K562 (cell line): ENCODE data around the gene TRPM4. TPM values are rescaled to one million over a fixed set of nuclear protein-coding genes. Genes with fewer than 3 reads are reported as not detected.

Source experiments
- BCL6 ChIP-seq: fragments of 250-450 bp; sonication (Bioruptor Pico); IDR thresholded peaks from 2 replicates; pipeline ENCODE4 v1.4.0; 2020
- CBX5 ChIP-seq: IDR thresholded peaks from 2 replicates; pipeline ENCODE4 v1.6.1; 2014; ENCODE audit warnings: low read depth, borderline replicate concordance
- DNMT1 ChIP-seq: fragments of 450-650 bp; IDR thresholded peaks from 2 replicates; pipeline ENCODE4 v1.6.1; 2016; ENCODE audit warnings: antibody characterized with exemption, mild to moderate bottlenecking
- HDAC6 ChIP-seq: IDR thresholded peaks from 2 replicates; pipeline ENCODE4 v1.6.1; 2012; ENCODE audit warnings: low read depth, mild to moderate bottlenecking, control low read depth, inconsistent platforms, low read length, moderate library complexity
- PML ChIP-seq: IDR thresholded peaks from 2 replicates; pipeline ENCODE4 v1.6.1; 2012; ENCODE audit warnings: low read length, inconsistent platforms
- PYGO2 ChIP-seq: fragments of 450-650 bp; IDR thresholded peaks from 2 replicates; pipeline ENCODE4 v1.6.1; 2016; ENCODE audit warnings: mild to moderate bottlenecking, missing genetic modification characterization, moderate library complexity, missing compliant biosample characterization
- SIN3B ChIP-seq: fragments of 450-650 bp; IDR thresholded peaks from 2 replicates; pipeline ENCODE4 v1.6.1; 2017; ENCODE audit warnings: low read depth, mild to moderate bottlenecking, moderate library complexity
- SIX5 ChIP-seq, 2 experiments: IDR thresholded peaks; 2 replicates each; pipeline ENCODE4 v1.6.1; 2011; ENCODE audit warnings: low read length in 2 of 2, borderline replicate concordance in 1 of 2, low read depth in 1 of 2, mild to moderate bottlenecking in 1 of 2, moderate library complexity in 1 of 2; ENCODE audit not compliant: insufficient read depth in 1 of 2
- SMC3 ChIP-seq: conservative IDR thresholded peaks from 2 replicates; pipeline ENCODE4 v1.6.1; 2011; ENCODE audit warnings: low read depth, low read length, improper control_type of control experiment; ENCODE audit not compliant: insufficient read depth
- TFAM ChIP-seq: fragments of 250-450 bp; sonication (Bioruptor Pico); conservative IDR thresholded peaks from 2 replicates; pipeline ENCODE4 v1.5.0; 2021; ENCODE audit warnings: mild to moderate bottlenecking, moderate library complexity
- ZBTB34 ChIP-seq: fragments of 250-450 bp; sonication (Bioruptor Pico); IDR thresholded peaks from 2 replicates; pipeline ENCODE4 v1.8.0; 2021; ENCODE audit warnings: mild to moderate bottlenecking, moderate library complexity
- ZBTB7A ChIP-seq: IDR thresholded peaks from 2 replicates; pipeline ENCODE4 v1.6.1; 2011; ENCODE audit warnings: low read depth, mild to moderate bottlenecking, low read length, moderate library complexity, borderline replicate concordance; ENCODE audit not compliant: control insufficient read depth
- ZNF561 ChIP-seq: fragments of 450-650 bp; formaldehyde crosslinking; conservative IDR thresholded peaks from 2 replicates; pipeline ENCODE4 v1.4.0; 2020; ENCODE audit warnings: mild to moderate bottlenecking, moderate library complexity
- polyA plus RNA-seq, 8 experiments: library from polyadenylated mRNA; depleted of rRNA in 4 of 8; stranded (reverse) in 5 of 8; unstranded in 3 of 8; fragments of >200 nt; fragmentation: Nextera tagmentation in 2 of 8; fragmentation: Illumina TruSeq in 1 of 8; extraction: Ambion mirVana in 2 of 8; extraction: Trizol in 1 of 8; gene quantifications; 2 replicates each; pipeline versions ENCODE4 v1.2.1 to v1.2.3, GENCODE V29; 2011 to 2014; ENCODE audit warnings: inconsistent platforms in 1 of 8, missing spikeins in 1 of 8
- total RNA-seq, 7 experiments: library from RNA; depleted of rRNA in 6 of 7; stranded (reverse); fragments of >200 nt in 6 of 7; fragmentation: Illumina TruSeq in 2 of 7; extraction: Trizol in 2 of 7; gene quantifications; 2 replicates each; pipeline versions ENCODE4 v1.2.1 to v1.2.3, GENCODE V29; 2011 to 2021; ENCODE audit warnings: low replicate concordance in 1 of 7
- TF ChIP-seq, protein P1 (sequence below): IDR thresholded peaks from 3 replicates; pipeline ENCODE4 v1.6.1; 2011; ENCODE audit warnings: borderline replicate concordance, mild to moderate bottlenecking, moderate library complexity; ENCODE audit not compliant: insufficient read length; ENCODE audit errors: extremely low read depth
- TF ChIP-seq, protein P2 (sequence below): fragments of 250-450 bp; sonication (Bioruptor Pico); IDR thresholded peaks from 2 replicates; pipeline ENCODE4 v1.8.0; 2022; ENCODE audit warnings: moderate library complexity, mild to moderate bottlenecking, inconsistent platforms
- TF ChIP-seq, protein P3 (sequence below): fragments of 250-450 bp; sonication (Bioruptor Pico); IDR thresholded peaks from 2 replicates; pipeline ENCODE4 v1.4.0; 2020; ENCODE audit warnings: mild to moderate bottlenecking, moderate library complexity
- TF ChIP-seq, protein P4 (sequence below): fragments of 450-650 bp; formaldehyde crosslinking; IDR thresholded peaks from 2 replicates; pipeline ENCODE4 v1.4.0; 2020; ENCODE audit warnings: mild to moderate bottlenecking, mixed read lengths

The TRPM4 gene
- total and polyA plus RNA-seq, 9 of the 15 experiments (the other 6 are each of a cell fraction or from before 2014, with no cell fraction given), result 6.5 to 45.4 (median 15.2) TPM

GRCh38 chr19:49157445-49158224 lies at the start of gene TRPM4 (continued):
- TF ChIP-seq ZBTB7A (peak; percentile 88; the same call in 1 of the 2 replicates), SIN3B (peak; percentile 24; the same call in 1 of the 2 replicates), PYGO2 (tag) (no peak), SIX5 (IDR thresholded peaks at IDR 0.05; ENCODE audit: borderline replicate concordance in 1 of 2, insufficient read depth in 1 of 2, low read depth in 1 of 2, low read length in 2 of 2) (no peak), DNMT1 (no peak), HDAC6 (no peak), ZBTB34 (CRISPR knock-in tag) (no peak), SMC3 (no peak), TFAM (CRISPR knock-in tag) (no peak), CBX5 (no peak), BCL6 (CRISPR knock-in tag) (no peak), ZNF561 (CRISPR knock-in tag) (no peak), PML (peak; percentile 54; the same call in 1 of the 2 replicates)
- TF ChIP-seq, protein P1, sequence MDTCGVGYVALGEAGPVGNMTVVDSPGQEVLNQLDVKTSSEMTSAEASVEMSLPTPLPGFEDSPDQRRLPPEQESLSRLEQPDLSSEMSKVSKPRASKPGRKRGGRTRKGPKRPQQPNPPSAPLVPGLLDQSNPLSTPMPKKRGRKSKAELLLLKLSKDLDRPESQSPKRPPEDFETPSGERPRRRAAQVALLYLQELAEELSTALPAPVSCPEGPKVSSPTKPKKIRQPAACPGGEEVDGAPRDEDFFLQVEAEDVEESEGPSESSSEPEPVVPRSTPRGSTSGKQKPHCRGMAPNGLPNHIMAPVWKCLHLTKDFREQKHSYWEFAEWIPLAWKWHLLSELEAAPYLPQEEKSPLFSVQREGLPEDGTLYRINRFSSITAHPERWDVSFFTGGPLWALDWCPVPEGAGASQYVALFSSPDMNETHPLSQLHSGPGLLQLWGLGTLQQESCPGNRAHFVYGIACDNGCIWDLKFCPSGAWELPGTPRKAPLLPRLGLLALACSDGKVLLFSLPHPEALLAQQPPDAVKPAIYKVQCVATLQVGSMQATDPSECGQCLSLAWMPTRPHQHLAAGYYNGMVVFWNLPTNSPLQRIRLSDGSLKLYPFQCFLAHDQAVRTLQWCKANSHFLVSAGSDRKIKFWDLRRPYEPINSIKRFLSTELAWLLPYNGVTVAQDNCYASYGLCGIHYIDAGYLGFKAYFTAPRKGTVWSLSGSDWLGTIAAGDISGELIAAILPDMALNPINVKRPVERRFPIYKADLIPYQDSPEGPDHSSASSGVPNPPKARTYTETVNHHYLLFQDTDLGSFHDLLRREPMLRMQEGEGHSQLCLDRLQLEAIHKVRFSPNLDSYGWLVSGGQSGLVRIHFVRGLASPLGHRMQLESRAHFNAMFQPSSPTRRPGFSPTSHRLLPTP, result no peak
- TF ChIP-seq, protein P2, sequence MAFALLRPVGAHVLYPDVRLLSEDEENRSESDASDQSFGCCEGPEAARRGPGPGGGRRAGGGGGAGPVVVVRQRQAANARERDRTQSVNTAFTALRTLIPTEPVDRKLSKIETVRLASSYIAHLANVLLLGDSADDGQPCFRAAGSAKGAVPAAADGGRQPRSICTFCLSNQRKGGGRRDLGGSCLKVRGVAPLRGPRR (CRISPR knock-in tag), result no peak
- TF ChIP-seq, protein P3, sequence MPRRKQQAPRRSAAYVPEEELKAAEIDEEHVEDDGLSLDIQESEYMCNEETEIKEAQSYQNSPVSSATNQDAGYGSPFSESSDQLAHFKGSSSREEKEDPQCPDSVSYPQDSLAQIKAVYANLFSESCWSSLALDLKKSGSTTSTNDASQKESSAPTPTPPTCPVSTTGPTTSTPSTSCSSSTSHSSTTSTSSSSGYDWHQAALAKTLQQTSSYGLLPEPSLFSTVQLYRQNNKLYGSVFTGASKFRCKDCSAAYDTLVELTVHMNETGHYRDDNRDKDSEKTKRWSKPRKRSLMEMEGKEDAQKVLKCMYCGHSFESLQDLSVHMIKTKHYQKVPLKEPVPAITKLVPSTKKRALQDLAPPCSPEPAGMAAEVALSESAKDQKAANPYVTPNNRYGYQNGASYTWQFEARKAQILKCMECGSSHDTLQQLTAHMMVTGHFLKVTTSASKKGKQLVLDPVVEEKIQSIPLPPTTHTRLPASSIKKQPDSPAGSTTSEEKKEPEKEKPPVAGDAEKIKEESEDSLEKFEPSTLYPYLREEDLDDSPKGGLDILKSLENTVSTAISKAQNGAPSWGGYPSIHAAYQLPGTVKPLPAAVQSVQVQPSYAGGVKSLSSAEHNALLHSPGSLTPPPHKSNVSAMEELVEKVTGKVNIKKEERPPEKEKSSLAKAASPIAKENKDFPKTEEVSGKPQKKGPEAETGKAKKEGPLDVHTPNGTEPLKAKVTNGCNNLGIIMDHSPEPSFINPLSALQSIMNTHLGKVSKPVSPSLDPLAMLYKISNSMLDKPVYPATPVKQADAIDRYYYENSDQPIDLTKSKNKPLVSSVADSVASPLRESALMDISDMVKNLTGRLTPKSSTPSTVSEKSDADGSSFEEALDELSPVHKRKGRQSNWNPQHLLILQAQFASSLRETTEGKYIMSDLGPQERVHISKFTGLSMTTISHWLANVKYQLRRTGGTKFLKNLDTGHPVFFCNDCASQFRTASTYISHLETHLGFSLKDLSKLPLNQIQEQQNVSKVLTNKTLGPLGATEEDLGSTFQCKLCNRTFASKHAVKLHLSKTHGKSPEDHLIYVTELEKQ (CRISPR knock-in tag), result no peak
- TF ChIP-seq, protein P4, sequence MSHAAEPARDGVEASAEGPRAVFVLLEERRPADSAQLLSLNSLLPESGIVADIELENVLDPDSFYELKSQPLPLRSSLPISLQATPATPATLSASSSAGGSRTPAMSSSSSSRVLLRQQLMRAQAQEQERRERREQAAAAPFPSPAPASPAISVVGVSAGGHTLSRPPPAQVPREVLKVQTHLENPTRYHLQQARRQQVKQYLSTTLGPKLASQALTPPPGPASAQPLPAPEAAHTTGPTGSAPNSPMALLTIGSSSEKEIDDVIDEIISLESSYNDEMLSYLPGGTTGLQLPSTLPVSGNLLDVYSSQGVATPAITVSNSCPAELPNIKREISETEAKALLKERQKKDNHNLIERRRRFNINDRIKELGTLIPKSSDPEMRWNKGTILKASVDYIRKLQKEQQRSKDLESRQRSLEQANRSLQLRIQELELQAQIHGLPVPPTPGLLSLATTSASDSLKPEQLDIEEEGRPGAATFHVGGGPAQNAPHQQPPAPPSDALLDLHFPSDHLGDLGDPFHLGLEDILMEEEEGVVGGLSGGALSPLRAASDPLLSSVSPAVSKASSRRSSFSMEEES (CRISPR knock-in tag), result no peak
